ENCODE measurements around the gene CDK1. TPM values are rescaled to one million over a fixed set of nuclear protein-coding genes. Genes with fewer than 3 reads are reported as not detected.

CDK1 gene
- polyA plus RNA-seq, 10 donors = 27.5 to 62.8 (median 41.6) TPM

Other genes starting within 250 kb of the CDK1 start
- gene RHOBTB1, start 165.7 kb downstream of the CDK1 start, polyA plus RNA-seq (ENCODE audit: insufficient read length in 10 of 10) = 10 to 100 TPM; 19.1 to 32.9 (median 24.5) TPM